ENCODE data around the gene PSMA5. TPM values are rescaled to one million over a fixed set of nuclear protein-coding genes. Genes with fewer than 3 reads are reported as not detected.
A peak's percentile ranks its signal among the peaks of the same experiment; 100 is the strongest.

Gene PSMA5
- total and polyA plus RNA-seq, 2 of the 13 experiments (the other 11 are each of a cell fraction or from before 2014, with no cell fraction given), result 140 to 169 TPM

DNA sequence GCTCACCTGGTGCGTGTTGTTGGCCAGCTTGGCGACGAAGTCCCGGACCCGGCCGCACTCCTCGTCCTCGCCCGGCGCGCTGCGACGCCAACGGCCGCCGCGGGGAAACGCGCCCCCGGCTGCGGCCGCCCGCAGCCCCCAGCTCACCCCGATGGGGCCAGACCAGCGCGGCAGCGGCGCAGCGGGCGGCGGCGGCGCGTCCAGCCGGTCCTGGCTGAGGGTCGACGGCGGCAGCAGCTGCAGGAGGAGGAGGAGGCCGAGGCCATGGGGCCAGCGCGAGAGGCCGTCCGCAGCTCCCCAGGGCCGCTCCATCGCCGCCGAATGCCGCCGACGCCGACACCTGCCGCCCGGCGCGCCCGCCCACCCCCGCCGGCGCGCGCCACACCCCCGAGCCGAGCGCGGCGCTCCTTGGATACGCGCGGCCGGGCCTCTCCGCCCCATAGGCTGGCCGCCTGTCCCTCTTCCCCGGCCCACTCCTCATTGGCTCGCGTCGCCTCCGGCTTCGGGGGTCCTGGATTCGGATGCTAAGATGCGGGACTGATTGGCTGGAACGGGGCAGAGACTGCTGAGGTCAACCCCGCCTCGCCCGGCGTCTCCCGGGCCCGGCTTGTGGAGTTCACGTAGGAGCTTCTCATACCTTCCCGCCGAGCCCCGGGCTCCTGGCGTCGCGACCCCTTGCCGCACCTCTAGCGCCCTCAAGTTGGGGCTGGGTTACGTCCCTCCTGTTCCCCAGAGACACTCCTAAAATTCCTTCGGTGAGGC, 28.5 kb downstream of the PSMA5 start, which contains the start of gene SORT1 (continued):
- TF ChIP-seq ETV6 (CRISPR knock-in tag; conservative IDR thresholded peaks at IDR 0.05) (no peak), RFXAP (CRISPR knock-in tag; IDR thresholded peaks at IDR 0.05; ENCODE audit: borderline replicate concordance) (peak; percentile 56; the same call in 1 of the 2 replicates), ZBTB8A (CRISPR knock-in tag; IDR thresholded peaks at IDR 0.05; ENCODE audit: borderline replicate concordance, low read depth) (no peak), ZNF567 (CRISPR knock-in tag; IDR thresholded peaks at IDR 0.05; ENCODE audit: borderline replicate concordance) (no peak), HMG20A (CRISPR knock-in tag; IDR thresholded peaks at IDR 0.05; ENCODE audit: borderline replicate concordance) (no peak), REPIN1 (CRISPR knock-in tag; IDR thresholded peaks at IDR 0.05; ENCODE audit: borderline replicate concordance, low read depth) (no peak), DMAP1 (CRISPR knock-in tag; IDR thresholded peaks at IDR 0.05) (0 out of 2 replicates have a peak, but pooled peaks have one; percentile 42), ZFAT (CRISPR knock-in tag; conservative IDR thresholded peaks at IDR 0.05) (no peak)
- TF ChIP-seq, protein P1, sequence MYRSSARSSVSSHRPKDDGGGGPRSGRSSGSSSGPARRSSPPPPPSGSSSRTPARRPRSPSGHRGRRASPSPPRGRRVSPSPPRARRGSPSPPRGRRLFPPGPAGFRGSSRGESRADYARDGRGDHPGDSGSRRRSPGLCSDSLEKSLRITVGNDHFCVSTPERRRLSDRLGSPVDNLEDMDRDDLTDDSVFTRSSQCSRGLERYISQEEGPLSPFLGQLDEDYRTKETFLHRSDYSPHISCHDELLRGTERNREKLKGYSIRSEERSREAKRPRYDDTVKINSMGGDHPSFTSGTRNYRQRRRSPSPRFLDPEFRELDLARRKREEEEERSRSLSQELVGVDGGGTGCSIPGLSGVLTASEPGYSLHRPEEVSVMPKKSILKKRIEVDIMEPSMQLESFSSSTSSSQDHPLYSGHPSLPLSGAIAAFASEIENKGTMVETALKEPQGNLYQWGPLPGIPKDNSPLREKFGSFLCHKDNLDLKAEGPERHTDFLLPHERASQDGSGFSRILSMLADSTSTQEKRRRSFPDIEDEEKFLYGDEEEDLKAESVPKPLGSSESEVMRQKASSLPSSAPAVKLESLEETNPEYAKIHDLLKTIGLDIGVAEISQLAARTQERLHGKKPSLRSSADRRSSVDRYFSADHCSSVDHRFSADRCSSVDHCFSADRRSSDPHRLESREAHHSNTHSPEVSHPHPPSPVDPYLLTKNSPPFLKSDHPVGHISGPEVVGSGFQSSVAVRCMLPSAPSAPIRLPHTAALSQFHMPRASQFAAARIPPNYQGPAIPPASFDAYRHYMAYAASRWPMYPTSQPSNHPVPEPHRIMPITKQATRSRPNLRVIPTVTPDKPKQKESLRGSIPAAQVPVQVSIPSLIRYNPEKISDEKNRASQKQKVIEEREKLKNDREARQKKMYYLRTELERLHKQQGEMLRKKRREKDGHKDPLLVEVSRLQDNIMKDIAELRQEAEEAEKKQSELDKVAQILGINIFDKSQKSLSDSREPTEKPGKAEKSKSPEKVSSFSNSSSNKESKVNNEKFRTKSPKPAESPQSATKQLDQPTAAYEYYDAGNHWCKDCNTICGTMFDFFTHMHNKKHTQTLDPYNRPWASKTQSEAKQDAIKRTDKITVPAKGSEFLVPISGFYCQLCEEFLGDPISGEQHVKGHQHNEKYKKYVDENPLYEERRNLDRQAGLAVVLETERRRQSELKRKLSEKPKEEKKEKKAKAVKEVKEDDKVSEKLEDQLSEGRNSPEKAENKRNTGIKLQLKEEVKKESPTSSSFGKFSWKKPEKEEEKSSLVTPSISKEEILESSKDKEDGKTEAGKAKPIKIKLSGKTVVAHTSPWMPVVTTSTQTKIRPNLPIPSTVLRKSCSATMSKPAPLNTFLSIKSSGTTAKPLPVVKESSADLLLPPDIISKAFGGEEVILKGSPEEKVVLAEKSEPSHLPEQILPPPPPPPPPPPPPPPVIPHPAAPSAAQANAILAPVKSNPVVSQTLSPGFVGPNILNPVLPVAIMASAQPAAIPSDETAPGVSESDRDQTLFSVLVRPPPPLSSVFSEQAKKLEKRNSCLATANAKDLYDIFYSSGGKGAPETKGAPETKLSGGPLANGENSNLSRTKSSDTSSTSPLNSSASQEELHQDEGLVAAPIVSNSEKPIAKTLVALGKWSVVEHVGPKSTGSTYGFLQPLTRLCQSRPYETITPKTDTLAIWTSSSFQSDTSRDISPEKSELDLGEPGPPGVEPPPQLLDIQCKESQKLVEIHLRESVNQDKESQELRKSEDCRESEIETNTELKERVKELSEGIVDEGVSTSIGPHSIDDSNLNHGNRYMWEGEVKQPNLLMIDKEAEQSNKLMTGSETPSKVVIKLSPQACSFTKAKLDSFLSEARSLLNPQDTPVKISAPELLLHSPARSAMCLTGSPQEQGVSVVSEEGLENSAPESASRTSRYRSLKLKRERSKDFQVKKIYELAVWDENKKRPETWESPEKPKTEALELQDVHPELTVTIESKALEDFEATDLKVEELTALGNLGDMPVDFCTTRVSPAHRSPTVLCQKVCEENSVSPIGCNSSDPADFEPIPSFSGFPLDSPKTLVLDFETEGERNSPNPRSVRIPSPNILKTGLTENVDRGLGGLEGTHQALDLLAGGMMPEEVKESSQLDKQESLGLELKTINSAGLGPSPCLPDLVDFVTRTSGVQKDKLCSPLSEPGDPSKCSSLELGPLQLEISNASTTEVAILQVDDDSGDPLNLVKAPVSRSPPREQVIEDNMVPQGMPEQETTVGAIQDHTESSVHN (CRISPR knock-in tag; IDR thresholded peaks at IDR 0.05), result no peak
- TF ChIP-seq, protein P2, sequence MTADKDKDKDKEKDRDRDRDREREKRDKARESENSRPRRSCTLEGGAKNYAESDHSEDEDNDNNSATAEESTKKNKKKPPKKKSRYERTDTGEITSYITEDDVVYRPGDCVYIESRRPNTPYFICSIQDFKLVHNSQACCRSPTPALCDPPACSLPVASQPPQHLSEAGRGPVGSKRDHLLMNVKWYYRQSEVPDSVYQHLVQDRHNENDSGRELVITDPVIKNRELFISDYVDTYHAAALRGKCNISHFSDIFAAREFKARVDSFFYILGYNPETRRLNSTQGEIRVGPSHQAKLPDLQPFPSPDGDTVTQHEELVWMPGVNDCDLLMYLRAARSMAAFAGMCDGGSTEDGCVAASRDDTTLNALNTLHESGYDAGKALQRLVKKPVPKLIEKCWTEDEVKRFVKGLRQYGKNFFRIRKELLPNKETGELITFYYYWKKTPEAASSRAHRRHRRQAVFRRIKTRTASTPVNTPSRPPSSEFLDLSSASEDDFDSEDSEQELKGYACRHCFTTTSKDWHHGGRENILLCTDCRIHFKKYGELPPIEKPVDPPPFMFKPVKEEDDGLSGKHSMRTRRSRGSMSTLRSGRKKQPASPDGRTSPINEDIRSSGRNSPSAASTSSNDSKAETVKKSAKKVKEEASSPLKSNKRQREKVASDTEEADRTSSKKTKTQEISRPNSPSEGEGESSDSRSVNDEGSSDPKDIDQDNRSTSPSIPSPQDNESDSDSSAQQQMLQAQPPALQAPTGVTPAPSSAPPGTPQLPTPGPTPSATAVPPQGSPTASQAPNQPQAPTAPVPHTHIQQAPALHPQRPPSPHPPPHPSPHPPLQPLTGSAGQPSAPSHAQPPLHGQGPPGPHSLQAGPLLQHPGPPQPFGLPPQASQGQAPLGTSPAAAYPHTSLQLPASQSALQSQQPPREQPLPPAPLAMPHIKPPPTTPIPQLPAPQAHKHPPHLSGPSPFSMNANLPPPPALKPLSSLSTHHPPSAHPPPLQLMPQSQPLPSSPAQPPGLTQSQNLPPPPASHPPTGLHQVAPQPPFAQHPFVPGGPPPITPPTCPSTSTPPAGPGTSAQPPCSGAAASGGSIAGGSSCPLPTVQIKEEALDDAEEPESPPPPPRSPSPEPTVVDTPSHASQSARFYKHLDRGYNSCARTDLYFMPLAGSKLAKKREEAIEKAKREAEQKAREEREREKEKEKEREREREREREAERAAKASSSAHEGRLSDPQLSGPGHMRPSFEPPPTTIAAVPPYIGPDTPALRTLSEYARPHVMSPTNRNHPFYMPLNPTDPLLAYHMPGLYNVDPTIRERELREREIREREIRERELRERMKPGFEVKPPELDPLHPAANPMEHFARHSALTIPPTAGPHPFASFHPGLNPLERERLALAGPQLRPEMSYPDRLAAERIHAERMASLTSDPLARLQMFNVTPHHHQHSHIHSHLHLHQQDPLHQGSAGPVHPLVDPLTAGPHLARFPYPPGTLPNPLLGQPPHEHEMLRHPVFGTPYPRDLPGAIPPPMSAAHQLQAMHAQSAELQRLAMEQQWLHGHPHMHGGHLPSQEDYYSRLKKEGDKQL (CRISPR knock-in tag; IDR thresholded peaks at IDR 0.05; ENCODE audit: low read depth), result no peak
- TF ChIP-seq, protein P3, sequence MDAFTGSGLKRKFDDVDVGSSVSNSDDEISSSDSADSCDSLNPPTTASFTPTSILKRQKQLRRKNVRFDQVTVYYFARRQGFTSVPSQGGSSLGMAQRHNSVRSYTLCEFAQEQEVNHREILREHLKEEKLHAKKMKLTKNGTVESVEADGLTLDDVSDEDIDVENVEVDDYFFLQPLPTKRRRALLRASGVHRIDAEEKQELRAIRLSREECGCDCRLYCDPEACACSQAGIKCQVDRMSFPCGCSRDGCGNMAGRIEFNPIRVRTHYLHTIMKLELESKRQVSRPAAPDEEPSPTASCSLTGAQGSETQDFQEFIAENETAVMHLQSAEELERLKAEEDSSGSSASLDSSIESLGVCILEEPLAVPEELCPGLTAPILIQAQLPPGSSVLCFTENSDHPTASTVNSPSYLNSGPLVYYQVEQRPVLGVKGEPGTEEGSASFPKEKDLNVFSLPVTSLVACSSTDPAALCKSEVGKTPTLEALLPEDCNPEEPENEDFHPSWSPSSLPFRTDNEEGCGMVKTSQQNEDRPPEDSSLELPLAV (CRISPR knock-in tag; conservative IDR thresholded peaks at IDR 0.05; ENCODE audit: low read depth), result no peak
